AG09319 (cell line): ENCODE data around the gene TLE1.

Experiments used
- DNase-seq: peaks from one replicate; pipeline ENCODE4 v3.0.0-alpha.2; 2010; ENCODE audit warnings: low read depth; ENCODE audit errors: extremely low read depth
- TF ChIP-seq, protein P1 (sequence below): IDR thresholded peaks from 2 replicates; pipeline ENCODE4 v1.5.1; 2011; ENCODE audit warnings: low read depth, mild to moderate bottlenecking, inconsistent platforms, low read length, moderate library complexity

The TLE1 gene

DNA sequence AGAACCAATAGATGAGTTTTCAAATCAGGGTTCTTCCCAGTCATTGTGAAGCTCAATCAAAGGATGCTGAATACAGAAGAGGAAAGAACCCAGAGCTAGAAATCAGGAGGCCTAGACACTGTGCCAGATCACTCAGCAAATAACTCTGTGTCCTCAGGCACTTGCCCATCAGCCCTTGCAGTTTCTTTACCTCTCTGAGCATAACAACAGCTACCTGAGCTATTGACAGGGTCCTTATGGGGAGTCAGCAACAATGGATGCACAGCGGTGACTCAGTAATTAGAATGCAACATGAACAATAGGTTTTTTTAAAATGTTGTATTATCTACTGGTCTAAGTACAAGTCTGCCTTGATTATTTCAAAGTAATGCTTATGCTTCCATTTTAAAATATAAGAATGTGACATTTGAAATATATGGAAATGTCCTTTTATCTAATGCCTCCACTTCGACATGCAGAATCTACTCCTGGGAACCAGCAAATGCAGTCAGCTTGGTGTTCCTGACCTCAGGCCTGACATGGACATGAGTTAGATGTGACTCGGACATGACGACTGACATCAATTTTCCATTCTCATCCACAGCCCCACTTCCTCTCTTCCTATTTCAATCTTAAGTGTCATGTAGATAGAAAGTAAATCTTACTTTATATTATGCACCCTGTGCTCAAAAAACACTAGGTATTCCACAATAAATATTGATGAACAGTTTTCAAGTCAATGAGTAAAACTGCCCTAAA is 155.0 kb downstream of the TLE1 start:
- DNase-seq = no peak
- TF ChIP-seq, protein P1, sequence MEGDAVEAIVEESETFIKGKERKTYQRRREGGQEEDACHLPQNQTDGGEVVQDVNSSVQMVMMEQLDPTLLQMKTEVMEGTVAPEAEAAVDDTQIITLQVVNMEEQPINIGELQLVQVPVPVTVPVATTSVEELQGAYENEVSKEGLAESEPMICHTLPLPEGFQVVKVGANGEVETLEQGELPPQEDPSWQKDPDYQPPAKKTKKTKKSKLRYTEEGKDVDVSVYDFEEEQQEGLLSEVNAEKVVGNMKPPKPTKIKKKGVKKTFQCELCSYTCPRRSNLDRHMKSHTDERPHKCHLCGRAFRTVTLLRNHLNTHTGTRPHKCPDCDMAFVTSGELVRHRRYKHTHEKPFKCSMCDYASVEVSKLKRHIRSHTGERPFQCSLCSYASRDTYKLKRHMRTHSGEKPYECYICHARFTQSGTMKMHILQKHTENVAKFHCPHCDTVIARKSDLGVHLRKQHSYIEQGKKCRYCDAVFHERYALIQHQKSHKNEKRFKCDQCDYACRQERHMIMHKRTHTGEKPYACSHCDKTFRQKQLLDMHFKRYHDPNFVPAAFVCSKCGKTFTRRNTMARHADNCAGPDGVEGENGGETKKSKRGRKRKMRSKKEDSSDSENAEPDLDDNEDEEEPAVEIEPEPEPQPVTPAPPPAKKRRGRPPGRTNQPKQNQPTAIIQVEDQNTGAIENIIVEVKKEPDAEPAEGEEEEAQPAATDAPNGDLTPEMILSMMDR = no peak
